Motor neuron (in vitro differentiated cells): ENCODE results near the gene ZNF292. TPM values are rescaled to one million over a fixed set of nuclear protein-coding genes. Genes with fewer than 3 reads are reported as not detected.

Source experiments
- ATAC-seq, 8 experiments: fragments of 200-7000 bp; cut with Tn5 transposase; replicated peaks in 6 of 8; 2 replicates each; pipeline ENCODE4 v1.8.0; 2021; ENCODE audit warnings: mild to moderate bottlenecking in 8 of 8, moderate library complexity in 8 of 8
- H3K27ac ChIP-seq, 2 donors: fragments of 250-450 bp; sonication (Bioruptor Pico); 2 replicates each; pipeline ENCODE4 v1.9.0; 2021; ENCODE audit warnings: antibody characterized with exemption in 2 of 2, mild to moderate bottlenecking in 2 of 2, moderate library complexity in 1 of 2
- H3K4me1 ChIP-seq, 2 donors: fragments of 250-450 bp; sonication (Bioruptor Pico); replicated peaks in 1 of 2; 2 replicates each; pipeline ENCODE4 v1.6.1; 2021; ENCODE audit warnings: antibody characterized with exemption in 2 of 2, mild to moderate bottlenecking in 2 of 2, moderate library complexity in 1 of 2
- H3K4me3 ChIP-seq, 5 donors: fragments of 250-450 bp; sonication (Bioruptor Pico); 2 replicates each; pipeline ENCODE4 v1.9.0; 2021; ENCODE audit warnings: antibody characterized with exemption in 5 of 5, mild to moderate bottlenecking in 5 of 5, moderate library complexity in 4 of 5
- WGBS, 10 experiments: fragments of 450-650 bp; shearing (Covaris generic); methylation state at CpG; one replicate each; pipeline ENCODE4 v1.0.0; 2022; 5-methylcytosine and 5-hydroxymethylcytosine counted together
- in situ Hi-C, 9 experiments: fragments of 400-800 bp; cut with MboI; loops; one replicate each; pipeline ENCODE4 v1.15.0; 2021; ENCODE audit warnings: low sequenced_read_pairs in 9 of 9, low pct_unique_long_range_greater_than_20kb in 2 of 9; ENCODE audit not compliant: unreplicated experiment in 9 of 9
- total RNA-seq, 8 experiments: library from RNA; unstranded; fragments of 300-600 nt; gene quantifications; 2 replicates each; pipeline versions ENCODE4 v1.2.3 to v1.2.4, GENCODE V29; 2022

ZNF292 gene
- total RNA-seq, 8 experiments from 2014 or later, result 18.2 to 67.0 (median 50.7) TPM

GRCh38 chr6:87312860-87313259 is 157.5 kb downstream of the ZNF292 start:
- in situ Hi-C loops, result no loop called here
- Histone ChIP-seq H3K27ac (no peak overlapping the region), H3K4me3 (no peak overlapping the region), H3K4me1 (no peaks in the 10 kb centered on the region)
- WGBS, 10 experiments, result 0 to 80% (median 28%) methylated on average over 1 of the region's 1 CpG; no CpG with 5 or more reads in 4 of the 10 experiments
- no peak for ATAC-seq

Other genes starting within 250 kb of the ZNF292 start
- under 1 TPM in 7 of 8 experiments, not detected in 1; 0.14 to 0.76 (median 0.24) TPM for gene HTR1E, start 218.0 kb upstream of the ZNF292 start, total RNA-seq
- gene CGA, start 60.5 kb upstream of the ZNF292 start, total RNA-seq, result under 1 TPM in 4 of 8 experiments, not detected in 4; 0.33 to 1.00 (median 0.60) TPM
- gene SMIM8, start 167.0 kb downstream of the ZNF292 start, total RNA-seq, result 10 to 100 TPM in 7 of 8 experiments, 1 to 10 TPM in 1; 5.5 to 24.1 (median 14.8) TPM
- gene GJB7, start 173.7 kb downstream of the ZNF292 start, total RNA-seq, result 1 to 10 TPM in 3 of 8 experiments, under 1 TPM in 5; 0.28 to 1.9 (median 0.63) TPM
- gene C6orf163, start 189.2 kb downstream of the ZNF292 start, total RNA-seq, result 10 to 100 TPM in 1 of 8 experiments, 1 to 10 TPM in 7; 1.2 to 13.6 (median 2.5) TPM